Measurements from ENCODE around the gene MACROD1.

DNA sequence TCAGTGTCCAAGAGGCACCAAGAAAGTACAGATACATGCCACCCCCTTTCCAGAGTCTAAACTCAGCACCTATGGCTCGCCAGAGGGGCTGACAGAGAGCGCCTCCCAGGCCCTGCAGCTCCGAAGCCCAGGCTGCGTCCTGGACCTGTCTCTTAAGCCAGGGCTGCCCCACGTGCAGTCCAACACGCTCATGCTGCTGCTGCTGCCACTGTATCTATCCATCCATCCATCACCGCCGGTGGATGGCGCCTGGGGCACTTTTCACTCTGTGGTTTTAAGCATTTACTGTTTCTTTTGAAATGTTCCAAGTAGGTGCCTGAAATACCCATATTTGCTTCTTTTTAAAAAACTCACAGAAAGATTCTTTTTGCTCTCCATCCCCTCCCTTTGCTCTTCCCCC lies 41.8 kb downstream of the MACROD1 start:
- TF ChIP-seq, protein P1, sequence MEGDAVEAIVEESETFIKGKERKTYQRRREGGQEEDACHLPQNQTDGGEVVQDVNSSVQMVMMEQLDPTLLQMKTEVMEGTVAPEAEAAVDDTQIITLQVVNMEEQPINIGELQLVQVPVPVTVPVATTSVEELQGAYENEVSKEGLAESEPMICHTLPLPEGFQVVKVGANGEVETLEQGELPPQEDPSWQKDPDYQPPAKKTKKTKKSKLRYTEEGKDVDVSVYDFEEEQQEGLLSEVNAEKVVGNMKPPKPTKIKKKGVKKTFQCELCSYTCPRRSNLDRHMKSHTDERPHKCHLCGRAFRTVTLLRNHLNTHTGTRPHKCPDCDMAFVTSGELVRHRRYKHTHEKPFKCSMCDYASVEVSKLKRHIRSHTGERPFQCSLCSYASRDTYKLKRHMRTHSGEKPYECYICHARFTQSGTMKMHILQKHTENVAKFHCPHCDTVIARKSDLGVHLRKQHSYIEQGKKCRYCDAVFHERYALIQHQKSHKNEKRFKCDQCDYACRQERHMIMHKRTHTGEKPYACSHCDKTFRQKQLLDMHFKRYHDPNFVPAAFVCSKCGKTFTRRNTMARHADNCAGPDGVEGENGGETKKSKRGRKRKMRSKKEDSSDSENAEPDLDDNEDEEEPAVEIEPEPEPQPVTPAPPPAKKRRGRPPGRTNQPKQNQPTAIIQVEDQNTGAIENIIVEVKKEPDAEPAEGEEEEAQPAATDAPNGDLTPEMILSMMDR (IDR thresholded peaks at IDR 0.05; ENCODE audit: insufficient read depth, low read depth, low read length): no peak
- TF ChIP-seq EZH2 (IDR thresholded peaks at IDR 0.05; ENCODE audit: insufficient read depth, low read length): no peak

Measured in astrocyte (in vitro differentiated cells and primary cell).